Mesothelial cell of epicardium (in vitro differentiated cells): ENCODE results near the gene NCAPD2. TPM values are rescaled to one million over a fixed set of nuclear protein-coding genes. Genes with fewer than 3 reads are reported as not detected.
"Not testable (repeated sequence)": the region's sequence is repeated elsewhere in the genome, so short reads cannot be mapped to it uniquely, and the experiment has no call there.

Experiments used
- DNase-seq, 2 experiments: peaks; one replicate each; pipeline ENCODE4 v3.0.0; 2021; ENCODE audit warnings: low spot score in 2 of 2; ENCODE audit not compliant: unreplicated experiment in 2 of 2
- H3K27ac Mint-ChIP-seq: 2 replicates; pipeline ENCODE4 v1.8.0; 2021; ENCODE audit warnings: mixed read lengths
- H3K27me3 Mint-ChIP-seq: 2 replicates; pipeline ENCODE4 v1.8.0; 2021; ENCODE audit warnings: low read depth, mixed read lengths
- H3K36me3 Mint-ChIP-seq: 2 replicates; pipeline ENCODE4 v1.8.0; 2021; ENCODE audit warnings: mixed read lengths
- H3K4me1 Mint-ChIP-seq: 2 replicates; pipeline ENCODE4 v1.8.0; 2021; ENCODE audit warnings: mixed read lengths
- H3K4me3 Mint-ChIP-seq: 2 replicates; pipeline ENCODE4 v1.8.0; 2021; ENCODE audit warnings: mild to moderate bottlenecking, moderate library complexity, mixed read lengths
- H3K9me3 Mint-ChIP-seq: 2 replicates; pipeline ENCODE4 v1.8.0; 2021; ENCODE audit warnings: mixed read lengths
- CTCF ChIP-seq: fragments of 200-600 bp; sonication (generic); IDR thresholded peaks from one replicate; pipeline ENCODE4 v1.5.0; 2021; ENCODE audit warnings: antibody characterized with exemption; ENCODE audit not compliant: unreplicated experiment
- total RNA-seq: library from RNA; stranded (reverse); gene quantifications from 3 replicates; pipeline ENCODE4 v1.2.1, GENCODE V29; 2021

Gene NCAPD2
- total RNA-seq, 1 donor from 2014 or later, result 56.3 TPM

- TF ChIP-seq CTCF, result no peak
- DNase-seq, result no peak
- Mint-ChIP-seq H3K4me3 (no peak overlapping the region), H3K9me3 (no peaks in the 10 kb centered on the region), H3K36me3 (peaks cover 6% of the 10 kb centered on the region), H3K27ac (no peak overlapping the region), H3K4me1 (no peaks in the 10 kb centered on the region), H3K27me3 (peaks cover 2% of the 10 kb centered on the region)
These were observed 30.0 kb upstream of the NCAPD2 start for GRCh38 chr12:6463858-6464257.

GRCh38 chr12:6464531-6464930 is 29.4 kb upstream of the NCAPD2 start:
- TF ChIP-seq CTCF, result no peak
- no peak for DNase-seq
- Mint-ChIP-seq H3K27me3 (peaks cover 2% of the 10 kb centered on the region), H3K4me1 (peaks cover 2% of the 10 kb centered on the region), H3K4me3 (no peak overlapping the region), H3K36me3 (peaks cover 6% of the 10 kb centered on the region), H3K9me3 (no peaks in the 10 kb centered on the region), H3K27ac (no peak overlapping the region)

GRCh38 chr12:6465467-6466183 is 28.3 kb upstream of the NCAPD2 start:
- Mint-ChIP-seq H3K36me3 (peaks cover 6% of the 10 kb centered on the region), H3K27me3 (peaks cover 2% of the 10 kb centered on the region), H3K4me3 (no peak overlapping the region), H3K9me3 (no peaks in the 10 kb centered on the region), H3K27ac (no peak overlapping the region), H3K4me1 (peaks cover 7% of the 10 kb centered on the region)
- TF ChIP-seq CTCF, result peak; percentile 84
- DNase-seq, result no peak

GRCh38 chr12:6466184-6466573 is 27.7 kb upstream of the NCAPD2 start:
- Mint-ChIP-seq H3K4me3 (no peak overlapping the region), H3K27me3 (peaks cover 2% of the 10 kb centered on the region), H3K36me3 (peaks cover 2% of the 10 kb centered on the region), H3K4me1 (peaks cover 10% of the 10 kb centered on the region), H3K27ac (no peak overlapping the region), H3K9me3 (no peaks in the 10 kb centered on the region)
- no peak for TF ChIP-seq CTCF
- DNase-seq, result no peak

GRCh38 chr12:6466751-6467150 is 27.2 kb upstream of the NCAPD2 start:
- H3K9me3 Mint-ChIP-seq, H3K27me3 Mint-ChIP-seq: not testable (repeated sequence)

GRCh38 chr12:6467571-6468282 is 26.2 kb upstream of the NCAPD2 start:
- H3K4me1 Mint-ChIP-seq, result peaks cover 12% of the 10 kb centered on the region
- not testable (repeated sequence) for H3K27ac Mint-ChIP-seq, H3K27me3 Mint-ChIP-seq, DNase-seq, H3K4me3 Mint-ChIP-seq, H3K36me3 Mint-ChIP-seq, H3K9me3 Mint-ChIP-seq

More at GRCh38 chr12:6466751-6467150, 27.2 kb upstream of the NCAPD2 start:
- H3K4me1 Mint-ChIP-seq, result peaks cover 12% of the 10 kb centered on the region
- not testable (repeated sequence) for H3K27ac Mint-ChIP-seq, H3K4me3 Mint-ChIP-seq, DNase-seq, H3K36me3 Mint-ChIP-seq
